ENCODE data around the gene EPHA5.

EPHA5 gene

GRCh38 chr4:65386927-65387326 lies 283.4 kb downstream of the EPHA5 start:
- H3K27ac ChIP-seq (replicated peaks), result no peak overlapping the region
- TF ChIP-seq GABPA (IDR thresholded peaks at IDR 0.05; ENCODE audit: low read depth) (no peak), POLR2AphosphoS5 (IDR thresholded peaks at IDR 0.05; ENCODE audit: low read depth) (no peak), SPI1 (IDR thresholded peaks at IDR 0.05; ENCODE audit: borderline replicate concordance, low read depth) (no peak), REST (IDR thresholded peaks at IDR 0.05; ENCODE audit: insufficient replicate concordance, low read depth) (no peak), CTCF (IDR thresholded peaks at IDR 0.05; ENCODE audit: insufficient read depth, low read length) (no peak)
- no peak overlapping the region for H3K4me3 ChIP-seq (replicated peaks; ENCODE audit: insufficient read depth, low read length)
- no peaks in the 10 kb centered on the region for H3K27me3 ChIP-seq (ENCODE audit: insufficient read depth, poor library complexity, severe bottlenecking)
- DNase-seq (ENCODE audit: low read depth in 1 of 2, low spot score in 1 of 2), result no peak

- Histone ChIP-seq H3K27ac (replicated peaks) (no peak overlapping the region), H3K27me3 (ENCODE audit: insufficient read depth, poor library complexity, severe bottlenecking) (no peaks in the 10 kb centered on the region), H3K4me3 (replicated peaks; ENCODE audit: insufficient read depth, low read length) (no peak overlapping the region)
- DNase-seq (ENCODE audit: low read depth in 1 of 2, low spot score in 1 of 2), result no peak
- TF ChIP-seq POLR2AphosphoS5 (IDR thresholded peaks at IDR 0.05; ENCODE audit: low read depth) (no peak), REST (IDR thresholded peaks at IDR 0.05; ENCODE audit: insufficient replicate concordance, low read depth) (no peak)
These were observed 286.5 kb downstream of the EPHA5 start for GRCh38 chr4:65383589-65384305.

GRCh38 chr4:65381648-65382047 lies 288.6 kb downstream of the EPHA5 start:
- no peak overlapping the region for H3K27ac ChIP-seq (replicated peaks)
- DNase-seq (ENCODE audit: low read depth in 1 of 2, low spot score in 1 of 2), result no peak

More at GRCh38 chr4:65381648-65382047, 288.6 kb downstream of the EPHA5 start:
- H3K4me3 ChIP-seq (replicated peaks; ENCODE audit: insufficient read depth, low read length), result no peak overlapping the region
- no peak for TF ChIP-seq SPI1 (IDR thresholded peaks at IDR 0.05; ENCODE audit: borderline replicate concordance, low read depth)
- no peak for TF ChIP-seq REST (IDR thresholded peaks at IDR 0.05; ENCODE audit: insufficient replicate concordance, low read depth)
- no peak for TF ChIP-seq CTCF (IDR thresholded peaks at IDR 0.05; ENCODE audit: insufficient read depth, low read length)
- TF ChIP-seq GABPA (IDR thresholded peaks at IDR 0.05; ENCODE audit: low read depth), result no peak
- TF ChIP-seq POLR2AphosphoS5 (IDR thresholded peaks at IDR 0.05; ENCODE audit: low read depth), result no peak
- no peaks in the 10 kb centered on the region for H3K27me3 ChIP-seq (ENCODE audit: insufficient read depth, poor library complexity, severe bottlenecking)
